Colonic mucosa (tissue), 4 donors: ENCODE measurements around the gene UTP3. TPM values are rescaled to one million over a fixed set of nuclear protein-coding genes. Genes with fewer than 3 reads are reported as not detected.

Experiments
- DNase-seq: peaks from one replicate; pipeline ENCODE4 v3.0.0-alpha.2; 2020
- H3K27ac ChIP-seq: fragments of 200-600 bp; one replicate; pipeline ENCODE4 v1.8.0; 2021
- H3K27me3 ChIP-seq: fragments of 200-600 bp; one replicate; pipeline ENCODE4 v1.8.0; 2021
- H3K36me3 ChIP-seq: fragments of 200-600 bp; one replicate; pipeline ENCODE4 v1.8.0; 2021
- H3K4me1 ChIP-seq: fragments of 200-600 bp; one replicate; pipeline ENCODE4 v1.8.0; 2021; ENCODE audit warnings: mild to moderate bottlenecking
- H3K4me3 ChIP-seq: fragments of 200-600 bp; one replicate; pipeline ENCODE4 v1.8.0; 2021
- H3K9ac ChIP-seq, 2 donors: one replicate each; pipeline ENCODE4 v1.7.0; 2013; ENCODE audit warnings: control low read depth in 2 of 2, low read depth in 2 of 2, low read length in 2 of 2
- H3K9me3 ChIP-seq: fragments of 200-600 bp; one replicate; pipeline ENCODE4 v1.8.0; 2021
- intact Hi-C: fragments of 100-400 bp; cut with DNase I; formaldehyde crosslinking; loops from one replicate; pipeline ENCODE4 v1.14.1; 2022
- total RNA-seq, 2 donors: library from RNA; stranded (reverse); fragmentation: NEBNext Ultra II Directional in 1 of 2; extraction: Animal tissue kit (Norgen Biotek cat#: 25700) in 1 of 2; gene quantifications; one replicate each; pipeline ENCODE4 v1.2.1, GENCODE V29; 2021
- TF ChIP-seq, protein P1 (sequence below): fragments of 200-600 bp; IDR thresholded peaks from one replicate; pipeline ENCODE4 v1.8.0; 2022; ENCODE audit warnings: antibody characterized with exemption, mild to moderate bottlenecking
- donor health status: healthy.
- donor health status: DM: no; HTN: no; CAD: no.
- donor health status: DM: no; HTN: no; CAD: no.

UTP3 gene
- total RNA-seq, 2 donors from 2014 or later = 20.0 to 22.8 TPM

GRCh38 chr4:70670332-70671014 lies 17.9 kb upstream of the UTP3 start:
- TF ChIP-seq, protein P1, sequence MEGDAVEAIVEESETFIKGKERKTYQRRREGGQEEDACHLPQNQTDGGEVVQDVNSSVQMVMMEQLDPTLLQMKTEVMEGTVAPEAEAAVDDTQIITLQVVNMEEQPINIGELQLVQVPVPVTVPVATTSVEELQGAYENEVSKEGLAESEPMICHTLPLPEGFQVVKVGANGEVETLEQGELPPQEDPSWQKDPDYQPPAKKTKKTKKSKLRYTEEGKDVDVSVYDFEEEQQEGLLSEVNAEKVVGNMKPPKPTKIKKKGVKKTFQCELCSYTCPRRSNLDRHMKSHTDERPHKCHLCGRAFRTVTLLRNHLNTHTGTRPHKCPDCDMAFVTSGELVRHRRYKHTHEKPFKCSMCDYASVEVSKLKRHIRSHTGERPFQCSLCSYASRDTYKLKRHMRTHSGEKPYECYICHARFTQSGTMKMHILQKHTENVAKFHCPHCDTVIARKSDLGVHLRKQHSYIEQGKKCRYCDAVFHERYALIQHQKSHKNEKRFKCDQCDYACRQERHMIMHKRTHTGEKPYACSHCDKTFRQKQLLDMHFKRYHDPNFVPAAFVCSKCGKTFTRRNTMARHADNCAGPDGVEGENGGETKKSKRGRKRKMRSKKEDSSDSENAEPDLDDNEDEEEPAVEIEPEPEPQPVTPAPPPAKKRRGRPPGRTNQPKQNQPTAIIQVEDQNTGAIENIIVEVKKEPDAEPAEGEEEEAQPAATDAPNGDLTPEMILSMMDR = no peak
- no peak for DNase-seq

DNA sequence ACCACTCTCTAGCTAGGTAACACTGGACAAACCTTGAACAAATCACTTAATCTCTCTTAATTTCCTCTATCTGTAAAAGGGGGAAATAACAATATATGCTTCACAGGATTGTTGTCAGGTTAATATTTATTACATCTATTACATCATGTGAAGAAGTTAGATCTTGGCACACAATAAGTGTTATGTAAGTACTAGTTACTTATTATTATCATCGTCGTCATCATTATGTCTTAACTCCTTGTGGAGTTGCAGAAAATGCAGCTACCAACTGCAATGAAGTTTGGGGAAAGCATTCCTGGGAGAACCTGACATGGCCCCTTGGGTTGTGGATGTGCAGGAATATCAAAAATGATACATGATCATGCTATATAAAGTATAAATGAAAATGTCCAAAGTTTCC lies 17.2 kb upstream of the UTP3 start:
- H3K9me3 ChIP-seq = no peaks in the 10 kb centered on the region
- H3K4me3 ChIP-seq = no peak overlapping the region
- H3K27ac ChIP-seq = no peak overlapping the region
- no peaks in the 10 kb centered on the region for H3K36me3 ChIP-seq
- intact Hi-C loops = no loop called here
- H3K9ac ChIP-seq = no peak overlapping the region
- DNase-seq = no peak
- no peaks in the 10 kb centered on the region for H3K4me1 ChIP-seq
- TF ChIP-seq, protein P1 = no peak
- H3K27me3 ChIP-seq = no peaks in the 10 kb centered on the region

More at GRCh38 chr4:70670332-70671014, 17.9 kb upstream of the UTP3 start:
- no peak overlapping the region for H3K4me3 ChIP-seq
- H3K27ac ChIP-seq = no peak overlapping the region
- H3K9me3 ChIP-seq = no peaks in the 10 kb centered on the region
- intact Hi-C loops = no loop called here
- no peaks in the 10 kb centered on the region for H3K27me3 ChIP-seq
- H3K36me3 ChIP-seq = no peaks in the 10 kb centered on the region
- H3K4me1 ChIP-seq = no peaks in the 10 kb centered on the region
- H3K9ac ChIP-seq = no peak overlapping the region

- TF ChIP-seq, protein P1 = no peak
- no peaks in the 10 kb centered on the region for H3K36me3 ChIP-seq
- no peak overlapping the region for H3K4me3 ChIP-seq
- no peaks in the 10 kb centered on the region for H3K9me3 ChIP-seq
- H3K9ac ChIP-seq = no peak overlapping the region
- no peaks in the 10 kb centered on the region for H3K27me3 ChIP-seq
- DNase-seq = no peak
- intact Hi-C loops = no loop called here
- H3K27ac ChIP-seq = no peak overlapping the region
- H3K4me1 ChIP-seq = no peaks in the 10 kb centered on the region
Measured at GRCh38 chr4:70674191-70674590, 14.1 kb upstream of the UTP3 start.

GRCh38 chr4:70674731-70675130 lies 13.6 kb upstream of the UTP3 start:
- intact Hi-C loops = no loop called here
- no peak for DNase-seq
- no peaks in the 10 kb centered on the region for H3K9me3 ChIP-seq
- H3K36me3 ChIP-seq = no peaks in the 10 kb centered on the region
- H3K9ac ChIP-seq = no peak overlapping the region
- TF ChIP-seq, protein P1 = no peak
- H3K4me1 ChIP-seq = no peaks in the 10 kb centered on the region
- H3K27me3 ChIP-seq = no peaks in the 10 kb centered on the region
- H3K4me3 ChIP-seq = no peak overlapping the region
- no peak overlapping the region for H3K27ac ChIP-seq

GRCh38 chr4:70676554-70677090 lies 11.7 kb upstream of the UTP3 start:
- Histone ChIP-seq H3K9me3 (no peaks in the 10 kb centered on the region), H3K4me3 (no peak overlapping the region), H3K27me3 (no peaks in the 10 kb centered on the region), H3K27ac (no peak overlapping the region), H3K9ac (no peak overlapping the region), H3K36me3 (no peaks in the 10 kb centered on the region), H3K4me1 (no peaks in the 10 kb centered on the region)
- TF ChIP-seq, protein P1 = no peak
- no peak for DNase-seq
- intact Hi-C loops = no loop called here
